Activated naive CD4-positive, alpha-beta T cell treated with anti-CD3 and anti-CD28 coated beads for 36 hours (primary cell): Measurements from ENCODE around the gene DNAH6. TPM values are rescaled to one million over a fixed set of nuclear protein-coding genes. Genes with fewer than 3 reads are reported as not detected.

Source experiments
- CTCF ChIA-PET: fragments of 350-600 bp; sonication (Branson Sonifier 250); formaldehyde crosslinking; loops from one replicate; lab custom pipeline; 2021; ENCODE audit warnings: antibody characterized with exemption; lab: Charles Lee
- DNase-seq: peaks from one replicate; pipeline ENCODE4 v3.0.0-alpha.2; 2020
- H3K27ac Mint-ChIP-seq: one replicate; pipeline ENCODE4 v1.8.0; 2021; ENCODE audit warnings: mild to moderate bottlenecking, mixed read lengths
- H3K27me3 Mint-ChIP-seq: one replicate; pipeline ENCODE4 v1.8.0; 2021; ENCODE audit warnings: low read depth, mixed read lengths
- H3K36me3 Mint-ChIP-seq: one replicate; pipeline ENCODE4 v1.8.0; 2021; ENCODE audit warnings: low read depth, mixed read lengths
- H3K4me1 Mint-ChIP-seq: one replicate; pipeline ENCODE4 v1.8.0; 2021; ENCODE audit warnings: low read depth, mixed read lengths
- H3K4me3 Mint-ChIP-seq: one replicate; pipeline ENCODE4 v1.8.0; 2021; ENCODE audit warnings: mild to moderate bottlenecking, moderate library complexity, mixed read lengths
- H3K9me3 Mint-ChIP-seq: one replicate; pipeline ENCODE4 v1.8.0; 2021; ENCODE audit warnings: mixed read lengths
- intact Hi-C: fragments of 100-400 bp; cut with micrococcal nuclease; formaldehyde crosslinking; loops from one replicate; pipeline ENCODE4 v1.15.1; 2023
- total RNA-seq, 2 experiments: library from RNA; stranded (reverse); gene quantifications; one replicate each; pipeline ENCODE4 v1.2.3, GENCODE V29; 2021

Gene DNAH6
- total RNA-seq, 2 experiments from 2014 or later, result 0.07 to 0.62 TPM

GRCh38 chr2:84703831-84704230 is 187.5 kb downstream of the DNAH6 start:
- intact Hi-C loops, result no loop called here
- no peaks in the 10 kb centered on the region for H3K27me3 Mint-ChIP-seq
- CTCF ChIA-PET, result interaction anchor here (1.4 kb wide), 1 partner anchor 21 kb away, joined by 4 read pairs; no protein-coding TSS in a partner anchor
- H3K9me3 Mint-ChIP-seq, result peaks cover 22% of the 10 kb centered on the region
- no peak overlapping the region for H3K27ac Mint-ChIP-seq
- H3K4me3 Mint-ChIP-seq, result no peak overlapping the region
- H3K4me1 Mint-ChIP-seq, result peaks cover 29% of the 10 kb centered on the region
- DNase-seq, result no peak
- peaks cover 3% of the 10 kb centered on the region for H3K36me3 Mint-ChIP-seq

- CTCF ChIA-PET, result interaction anchor here (0.5 to 1.8 kb wide), 6 partner anchors 11 to 273 kb away, joined by 3 to 6 read pairs (median 4); no protein-coding TSS in a partner anchor
- H3K27me3 Mint-ChIP-seq, result no peaks in the 10 kb centered on the region
- peaks cover 30% of the 10 kb centered on the region for H3K4me1 Mint-ChIP-seq
- H3K36me3 Mint-ChIP-seq, result peaks cover 3% of the 10 kb centered on the region
- DNase-seq, result no peak
- H3K4me3 Mint-ChIP-seq, result no peak overlapping the region
- H3K27ac Mint-ChIP-seq, result no peak overlapping the region
- H3K9me3 Mint-ChIP-seq, result peaks cover 21% of the 10 kb centered on the region
- intact Hi-C loops, result no loop called here
Observed at GRCh38 chr2:84704505-84705244, 188.4 kb downstream of the DNAH6 start.

- H3K27me3 Mint-ChIP-seq, result no peaks in the 10 kb centered on the region
- peaks cover 10% of the 10 kb centered on the region for H3K9me3 Mint-ChIP-seq
- intact Hi-C loops, result no loop called here
- peaks cover 32% of the 10 kb centered on the region for H3K4me1 Mint-ChIP-seq
- CTCF ChIA-PET, result interaction anchor here (1.2 to 1.8 kb wide), 4 partner anchors 10 to 220 kb away, joined by 3 to 7 read pairs (median 4); no protein-coding TSS in a partner anchor
- H3K27ac Mint-ChIP-seq, result no peak overlapping the region
- peaks cover 3% of the 10 kb centered on the region for H3K36me3 Mint-ChIP-seq
- H3K4me3 Mint-ChIP-seq, result peak overlapping the region; percentile 2
- DNase-seq, result no peak
Observed at GRCh38 chr2:84705858-84706257, 189.6 kb downstream of the DNAH6 start.

- CTCF ChIA-PET, result interaction anchor here (0.6 to 1.2 kb wide), 3 partner anchors 15 to 174 kb away, joined by 3 read pairs; no protein-coding TSS in a partner anchor
- Mint-ChIP-seq H3K4me3 (no peak overlapping the region), H3K9me3 (no peaks in the 10 kb centered on the region)
Observed at GRCh38 chr2:84708442-84708841, 192.1 kb downstream of the DNAH6 start.

GRCh38 chr2:84711651-84712050 is 195.4 kb downstream of the DNAH6 start:
- no peaks in the 10 kb centered on the region for H3K36me3 Mint-ChIP-seq
- peaks cover 32% of the 10 kb centered on the region for H3K4me1 Mint-ChIP-seq
- no peak overlapping the region for H3K27ac Mint-ChIP-seq
- H3K4me3 Mint-ChIP-seq, result no peak overlapping the region
- H3K27me3 Mint-ChIP-seq, result no peaks in the 10 kb centered on the region
- H3K9me3 Mint-ChIP-seq, result no peaks in the 10 kb centered on the region
- DNase-seq, result no peak
- CTCF ChIA-PET, result no interaction called here
- intact Hi-C loops, result no loop called here

More at GRCh38 chr2:84708442-84708841, 192.1 kb downstream of the DNAH6 start:
- H3K27ac Mint-ChIP-seq, result no peak overlapping the region
- H3K27me3 Mint-ChIP-seq, result no peaks in the 10 kb centered on the region
- peaks cover 36% of the 10 kb centered on the region for H3K4me1 Mint-ChIP-seq
- H3K36me3 Mint-ChIP-seq, result no peaks in the 10 kb centered on the region
- DNase-seq, result no peak
- intact Hi-C loops, result no loop called here

- no peak overlapping the region for H3K4me3 Mint-ChIP-seq
- H3K27me3 Mint-ChIP-seq, result no peaks in the 10 kb centered on the region
- peaks cover 34% of the 10 kb centered on the region for H3K4me1 Mint-ChIP-seq
- H3K36me3 Mint-ChIP-seq, result no peaks in the 10 kb centered on the region
- CTCF ChIA-PET, result no interaction called here
- H3K9me3 Mint-ChIP-seq, result no peaks in the 10 kb centered on the region
- no peak for DNase-seq
- intact Hi-C loops, result no loop called here
- H3K27ac Mint-ChIP-seq, result no peak overlapping the region
Observed at GRCh38 chr2:84713441-84713840, 197.1 kb downstream of the DNAH6 start.

GRCh38 chr2:84716564-84716963 is 200.3 kb downstream of the DNAH6 start:
- Mint-ChIP-seq H3K27me3 (no peaks in the 10 kb centered on the region), H3K27ac (no peak overlapping the region), H3K9me3 (no peaks in the 10 kb centered on the region), H3K4me3 (no peak overlapping the region), H3K36me3 (no peaks in the 10 kb centered on the region), H3K4me1 (peaks cover 46% of the 10 kb centered on the region)
- intact Hi-C loops, result no loop called here
- DNase-seq, result no peak
- CTCF ChIA-PET, result interaction anchor here (1.2 to 1.6 kb wide), 3 partner anchors 11 to 28 kb away, joined by 3 to 6 read pairs (median 4); no protein-coding TSS in a partner anchor

GRCh38 chr2:84717302-84717701 is 201.0 kb downstream of the DNAH6 start:
- Mint-ChIP-seq H3K4me1 (peaks cover 48% of the 10 kb centered on the region), H3K9me3 (no peaks in the 10 kb centered on the region), H3K27ac (peak overlapping the region; percentile 39), H3K4me3 (no peak overlapping the region), H3K27me3 (no peaks in the 10 kb centered on the region), H3K36me3 (no peaks in the 10 kb centered on the region)
- DNase-seq, result no peak
- CTCF ChIA-PET, result interaction anchor here (1.0 to 1.6 kb wide), 3 partner anchors 14 to 165 kb away, joined by 3 to 4 read pairs (median 3); no protein-coding TSS in a partner anchor
- intact Hi-C loops, result no loop called here

- no peaks in the 10 kb centered on the region for H3K36me3 Mint-ChIP-seq
- H3K27me3 Mint-ChIP-seq, result no peaks in the 10 kb centered on the region
- DNase-seq, result peak; percentile 35
- CTCF ChIA-PET, result interaction anchor here (1.2 kb wide), 1 partner anchor 9 kb away, joined by 4 read pairs; no protein-coding TSS in a partner anchor
- H3K9me3 Mint-ChIP-seq, result no peaks in the 10 kb centered on the region
- intact Hi-C loops, result loop anchor here (1.0 kb wide), 1 partner anchor 8 kb away; no protein-coding TSS in a partner anchor
- peak overlapping the region; percentile 65 for H3K4me3 Mint-ChIP-seq
- H3K4me1 Mint-ChIP-seq, result peaks cover 53% of the 10 kb centered on the region
- H3K27ac Mint-ChIP-seq, result peak overlapping the region; percentile 84
Observed at GRCh38 chr2:84719434-84719833, 203.1 kb downstream of the DNAH6 start.

- Mint-ChIP-seq H3K9me3 (peaks cover 6% of the 10 kb centered on the region), H3K27ac (no peak overlapping the region), H3K27me3 (no peaks in the 10 kb centered on the region), H3K4me1 (peaks cover 64% of the 10 kb centered on the region), H3K36me3 (no peaks in the 10 kb centered on the region), H3K4me3 (no peak overlapping the region)
- CTCF ChIA-PET, result interaction anchor here (0.6 to 0.8 kb wide), 2 partner anchors 15 to 123 kb away, joined by 3 read pairs; no protein-coding TSS in a partner anchor
- intact Hi-C loops, result no loop called here
- DNase-seq, result no peak
Observed at GRCh38 chr2:84723831-84724230, 207.5 kb downstream of the DNAH6 start.

- CTCF ChIA-PET, result no interaction called here
- Mint-ChIP-seq H3K4me1 (peaks cover 57% of the 10 kb centered on the region), H3K36me3 (no peaks in the 10 kb centered on the region), H3K27ac (no peak overlapping the region), H3K27me3 (no peaks in the 10 kb centered on the region), H3K9me3 (peaks cover 6% of the 10 kb centered on the region), H3K4me3 (no peak overlapping the region)
- DNase-seq, result no peak
- intact Hi-C loops, result loop anchor here (5.0 kb wide), 1 partner anchor 132 kb away; no protein-coding TSS in a partner anchor
Observed at GRCh38 chr2:84725717-84726116, 209.4 kb downstream of the DNAH6 start.

- H3K4me3 Mint-ChIP-seq, result no peak overlapping the region
- H3K36me3 Mint-ChIP-seq, result no peaks in the 10 kb centered on the region
- no peaks in the 10 kb centered on the region for H3K27me3 Mint-ChIP-seq
- peaks cover 6% of the 10 kb centered on the region for H3K9me3 Mint-ChIP-seq
- H3K4me1 Mint-ChIP-seq, result peaks cover 60% of the 10 kb centered on the region
- CTCF ChIA-PET, result interaction anchor here (1.4 to 1.9 kb wide), 2 partner anchors 14 to 198 kb away, joined by 4 to 6 read pairs; no protein-coding TSS in a partner anchor
- intact Hi-C loops, result loop anchor here (1.0 to 5.0 kb wide), 2 partner anchors 8 to 130 kb away; no protein-coding TSS in a partner anchor
- no peak for DNase-seq
- H3K27ac Mint-ChIP-seq, result peak overlapping the region; percentile 58
Observed at GRCh38 chr2:84727315-84727714, 211.0 kb downstream of the DNAH6 start.
